Measurements from ENCODE around the gene STK38L. TPM values are rescaled to one million over a fixed set of nuclear protein-coding genes. Genes with fewer than 3 reads are reported as not detected.
A peak's percentile ranks its signal among the peaks of the same experiment; 100 is the strongest.

STK38L gene
- total and polyA plus RNA-seq, 2 donors (not counting 1 experiment from before 2014, with no cell fraction given), result 16.5 to 19.9 TPM

DNA sequence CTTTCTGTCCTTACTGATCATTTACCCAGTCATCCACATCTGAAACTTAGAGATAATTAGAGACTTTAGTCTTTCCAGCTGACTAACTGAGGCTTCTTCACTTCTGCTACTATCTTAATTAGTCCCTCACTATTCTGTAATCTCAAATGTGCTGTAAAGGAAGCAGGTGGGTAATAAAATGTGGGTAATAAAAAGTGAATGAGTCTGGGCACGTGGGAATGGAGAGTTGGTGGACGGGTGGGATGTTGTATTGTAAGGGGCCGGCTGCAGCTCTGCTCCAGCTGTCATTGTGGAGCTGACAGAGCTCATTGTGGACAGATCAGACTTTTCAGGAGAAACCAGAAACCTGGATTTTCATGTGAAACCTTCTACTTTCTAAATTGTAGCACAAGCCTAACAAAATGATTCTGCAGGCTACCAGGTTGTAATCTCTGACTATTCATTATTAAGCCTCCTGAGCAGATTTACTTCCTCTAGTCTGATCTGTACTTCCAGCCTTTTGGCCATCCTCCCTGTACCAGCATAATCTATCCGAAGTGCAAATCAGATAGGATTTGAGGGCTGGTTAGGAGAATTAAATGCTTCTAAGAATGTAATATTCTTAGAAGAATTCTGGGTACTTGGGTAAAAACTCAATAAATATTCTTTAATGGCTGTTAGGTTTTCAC lies 46.5 kb downstream of the STK38L start:
- Histone ChIP-seq H4K20me1 (ENCODE audit: control insufficient read depth, extremely low read depth, insufficient read depth, low read length) (no peaks in the 10 kb centered on the region), H3K4me1 (ENCODE audit: control insufficient read depth, extremely low read depth, insufficient read depth, low read length) (no peaks in the 10 kb centered on the region), H3K9ac (ENCODE audit: insufficient read depth, low read length) (no peak overlapping the region), H3K4me3 (replicated peaks in 1 of 4; ENCODE audit: control extremely low read depth in 1 of 4, insufficient read depth in 1 of 4, low read depth in 3 of 4, low read length in 4 of 4) (no peak overlapping the region), H3K27me3 (ENCODE audit: control insufficient read depth, insufficient read depth, low read length) (no peaks in the 10 kb centered on the region), H3K4me2 (ENCODE audit: extremely low read depth, insufficient read depth, low read length) (no peak overlapping the region), H2AFZ (ENCODE audit: low read length) (no peak overlapping the region), H3K36me3 (ENCODE audit: control insufficient read depth, insufficient read depth, low read length) (no peaks in the 10 kb centered on the region), H3K9me3 (ENCODE audit: control insufficient read depth, insufficient read depth, low read depth, low read length) (no peaks in the 10 kb centered on the region), H3K79me2 (ENCODE audit: control insufficient read depth, insufficient read depth, low read length) (no peaks in the 10 kb centered on the region), H3K27ac (ENCODE audit: insufficient read depth, low read length) (no peak overlapping the region)
- TF ChIP-seq EZH2 (IDR thresholded peaks at IDR 0.05; ENCODE audit: low read length, missing control alignments), result no peak
- TF ChIP-seq, protein P1, sequence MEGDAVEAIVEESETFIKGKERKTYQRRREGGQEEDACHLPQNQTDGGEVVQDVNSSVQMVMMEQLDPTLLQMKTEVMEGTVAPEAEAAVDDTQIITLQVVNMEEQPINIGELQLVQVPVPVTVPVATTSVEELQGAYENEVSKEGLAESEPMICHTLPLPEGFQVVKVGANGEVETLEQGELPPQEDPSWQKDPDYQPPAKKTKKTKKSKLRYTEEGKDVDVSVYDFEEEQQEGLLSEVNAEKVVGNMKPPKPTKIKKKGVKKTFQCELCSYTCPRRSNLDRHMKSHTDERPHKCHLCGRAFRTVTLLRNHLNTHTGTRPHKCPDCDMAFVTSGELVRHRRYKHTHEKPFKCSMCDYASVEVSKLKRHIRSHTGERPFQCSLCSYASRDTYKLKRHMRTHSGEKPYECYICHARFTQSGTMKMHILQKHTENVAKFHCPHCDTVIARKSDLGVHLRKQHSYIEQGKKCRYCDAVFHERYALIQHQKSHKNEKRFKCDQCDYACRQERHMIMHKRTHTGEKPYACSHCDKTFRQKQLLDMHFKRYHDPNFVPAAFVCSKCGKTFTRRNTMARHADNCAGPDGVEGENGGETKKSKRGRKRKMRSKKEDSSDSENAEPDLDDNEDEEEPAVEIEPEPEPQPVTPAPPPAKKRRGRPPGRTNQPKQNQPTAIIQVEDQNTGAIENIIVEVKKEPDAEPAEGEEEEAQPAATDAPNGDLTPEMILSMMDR (conservative IDR thresholded peaks at IDR 0.05 in 1 of 2, IDR thresholded peaks at IDR 0.05 in 1 of 2; ENCODE audit: low read depth in 1 of 2, low read length in 2 of 2), result no peak
- DNase-seq (ENCODE audit: low read depth in 2 of 2), result no peak

DNA sequence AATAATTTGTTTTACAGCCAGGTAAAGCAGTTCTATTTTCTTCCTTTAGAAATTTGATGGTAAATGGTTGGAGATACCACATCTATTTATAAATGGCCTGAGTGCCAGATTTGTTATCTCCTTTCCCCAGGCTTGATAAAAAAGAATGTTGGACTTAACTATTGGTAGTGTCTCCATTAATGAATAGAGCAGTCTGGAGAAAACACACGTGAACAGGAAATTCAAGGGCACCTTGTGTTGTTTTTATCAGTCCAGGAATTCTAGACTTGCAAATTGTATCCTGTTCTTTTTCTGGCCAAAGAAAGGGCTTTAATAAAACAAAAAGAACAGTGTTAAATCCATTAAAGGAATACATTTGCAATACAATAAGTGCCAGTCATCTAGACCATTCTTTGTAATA lies 47.8 kb downstream of the STK38L start:
- TF ChIP-seq, protein P1 (conservative IDR thresholded peaks at IDR 0.05 in 1 of 2, IDR thresholded peaks at IDR 0.05 in 1 of 2; ENCODE audit: low read depth in 1 of 2, low read length in 2 of 2), result no peak
- no peak for TF ChIP-seq EZH2 (IDR thresholded peaks at IDR 0.05; ENCODE audit: low read length, missing control alignments)
- Histone ChIP-seq H3K9ac (ENCODE audit: insufficient read depth, low read length) (no peak overlapping the region), H3K27ac (ENCODE audit: insufficient read depth, low read length) (no peak overlapping the region), H3K36me3 (ENCODE audit: control insufficient read depth, insufficient read depth, low read length) (no peaks in the 10 kb centered on the region), H2AFZ (ENCODE audit: low read length) (no peak overlapping the region), H3K4me3 (replicated peaks in 1 of 4; ENCODE audit: control extremely low read depth in 1 of 4, insufficient read depth in 1 of 4, low read depth in 3 of 4, low read length in 4 of 4) (no peak overlapping the region), H3K79me2 (ENCODE audit: control insufficient read depth, insufficient read depth, low read length) (no peaks in the 10 kb centered on the region), H3K9me3 (ENCODE audit: control insufficient read depth, insufficient read depth, low read depth, low read length) (no peaks in the 10 kb centered on the region), H3K27me3 (ENCODE audit: control insufficient read depth, insufficient read depth, low read length) (no peaks in the 10 kb centered on the region), H4K20me1 (ENCODE audit: control insufficient read depth, extremely low read depth, insufficient read depth, low read length) (no peaks in the 10 kb centered on the region), H3K4me1 (ENCODE audit: control insufficient read depth, extremely low read depth, insufficient read depth, low read length) (no peaks in the 10 kb centered on the region), H3K4me2 (ENCODE audit: extremely low read depth, insufficient read depth, low read length) (no peak overlapping the region)
- peak in 1 of 2 donors; percentile 50 for DNase-seq (ENCODE audit: low read depth in 2 of 2)

DNA sequence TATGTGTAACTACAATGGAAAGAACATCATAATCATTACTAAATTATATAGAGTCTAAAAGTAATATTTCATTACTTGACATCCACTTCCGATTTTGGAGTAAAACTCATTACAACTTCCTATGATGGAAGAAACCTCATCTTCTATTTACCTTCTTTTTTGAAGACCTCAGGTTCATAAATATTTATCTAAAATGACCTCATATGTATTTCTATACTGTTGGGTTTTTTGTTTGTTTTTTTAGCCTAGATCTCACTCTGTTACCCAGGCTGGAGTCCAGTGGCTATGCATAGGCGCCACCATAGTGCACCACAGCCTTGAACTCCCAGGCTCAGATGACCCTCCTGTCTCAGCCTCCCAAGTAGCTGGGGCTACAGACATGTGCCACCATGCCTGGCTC lies 48.6 kb downstream of the STK38L start:
- no peaks in the 10 kb centered on the region for H4K20me1 ChIP-seq (ENCODE audit: control insufficient read depth, extremely low read depth, insufficient read depth, low read length)
- H3K9me3 ChIP-seq (ENCODE audit: control insufficient read depth, insufficient read depth, low read depth, low read length), result no peaks in the 10 kb centered on the region
- H3K4me1 ChIP-seq (ENCODE audit: control insufficient read depth, extremely low read depth, insufficient read depth, low read length), result no peaks in the 10 kb centered on the region
- TF ChIP-seq EZH2 (IDR thresholded peaks at IDR 0.05; ENCODE audit: low read length, missing control alignments), result no peak
- TF ChIP-seq, protein P1 (conservative IDR thresholded peaks at IDR 0.05 in 1 of 2, IDR thresholded peaks at IDR 0.05 in 1 of 2; ENCODE audit: low read depth in 1 of 2, low read length in 2 of 2), result no peak
- no peak overlapping the region for H3K4me3 ChIP-seq (replicated peaks in 1 of 4; ENCODE audit: control extremely low read depth in 1 of 4, insufficient read depth in 1 of 4, low read depth in 3 of 4, low read length in 4 of 4)
- H3K36me3 ChIP-seq (ENCODE audit: control insufficient read depth, insufficient read depth, low read length), result no peaks in the 10 kb centered on the region
- H3K27me3 ChIP-seq (ENCODE audit: control insufficient read depth, insufficient read depth, low read length), result no peaks in the 10 kb centered on the region
- H2AFZ ChIP-seq (ENCODE audit: low read length), result no peak overlapping the region
- no peak for DNase-seq (ENCODE audit: low read depth in 2 of 2)
- no peaks in the 10 kb centered on the region for H3K79me2 ChIP-seq (ENCODE audit: control insufficient read depth, insufficient read depth, low read length)
- H3K9ac ChIP-seq (ENCODE audit: insufficient read depth, low read length), result no peak overlapping the region
- H3K27ac ChIP-seq (ENCODE audit: insufficient read depth, low read length), result no peak overlapping the region
- no peak overlapping the region for H3K4me2 ChIP-seq (ENCODE audit: extremely low read depth, insufficient read depth, low read length)

Measured in fibroblast of lung (primary cell).